GM23248 (cell line): Measurements from ENCODE around the gene GLI1.

Experiments used
- EZH2 ChIP-seq: fragments of 200-600 bp; sonication (generic); IDR thresholded peaks from 2 replicates; pipeline ENCODE4 v1.6.1; 2018; ENCODE audit warnings: antibody characterized with exemption, mild to moderate bottlenecking; ENCODE audit not compliant: insufficient read depth, poor library complexity, severe bottlenecking
- EZH2phosphoT487 ChIP-seq: fragments of 200-600 bp; sonication (generic); IDR thresholded peaks from 2 replicates; pipeline ENCODE4 v1.6.1; 2018; ENCODE audit warnings: antibody characterized with exemption, moderate library complexity, mild to moderate bottlenecking, low read depth; ENCODE audit not compliant: insufficient read depth

DNA sequence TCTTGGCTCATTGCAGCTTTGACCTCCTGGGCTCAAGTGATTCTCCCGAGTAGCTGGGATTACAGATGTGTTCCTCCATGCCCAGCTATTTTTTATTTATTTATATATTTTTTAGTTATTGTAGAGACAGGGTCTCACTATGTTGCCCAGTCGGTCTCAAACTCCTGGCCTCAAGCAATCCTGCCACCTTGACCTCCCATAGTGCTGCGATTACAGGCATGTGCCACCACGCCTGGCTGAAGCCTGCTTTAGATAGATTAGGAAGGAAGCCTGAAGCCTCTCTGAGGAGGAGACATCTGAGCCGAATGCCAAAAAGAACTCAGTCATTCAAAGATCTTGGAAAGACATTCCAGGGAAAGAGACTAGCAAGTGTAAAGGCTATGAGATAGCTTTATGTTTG, 14.8 kb upstream of the GLI1 start:
- TF ChIP-seq EZH2phosphoT487 = no peak
- TF ChIP-seq EZH2 = no peak
